HepG2 (cell line): ENCODE data around the gene IRGQ. TPM values are rescaled to one million over a fixed set of nuclear protein-coding genes. Genes with fewer than 3 reads are reported as not detected.

ENCODE experiments used
- BRF2 ChIP-seq: sonication (generic); formaldehyde crosslinking; IDR thresholded peaks from 2 replicates; pipeline ENCODE4 v1.8.1; 2022; ENCODE audit warnings: mild to moderate bottlenecking, missing genetic modification reagents
- ELF1 ChIP-seq: sonication (generic); formaldehyde crosslinking; IDR thresholded peaks from 2 replicates; pipeline ENCODE4 v1.4.0; 2020; ENCODE audit warnings: missing genetic modification reagents
- ETV6 ChIP-seq: sonication (generic); formaldehyde crosslinking; conservative IDR thresholded peaks from 2 replicates; pipeline ENCODE4 v1.4.0; 2020; ENCODE audit warnings: missing genetic modification reagents
- HINFP ChIP-seq: sonication (generic); formaldehyde crosslinking; IDR thresholded peaks from 2 replicates; pipeline ENCODE4 v1.4.0; 2020; ENCODE audit warnings: low read depth, mild to moderate bottlenecking, missing genetic modification reagents
- KLF15 ChIP-seq: sonication (generic); formaldehyde crosslinking; IDR thresholded peaks from 2 replicates; pipeline ENCODE4 v1.8.1; 2023; ENCODE audit warnings: borderline replicate concordance, mild to moderate bottlenecking, inconsistent platforms, missing genetic modification reagents, mixed read lengths
- KMT2A ChIP-seq: sonication (generic); formaldehyde crosslinking; IDR thresholded peaks from 2 replicates; pipeline ENCODE4 v1.4.0; 2020; ENCODE audit warnings: missing genetic modification reagents
- MXD4 ChIP-seq: IDR thresholded peaks from 2 replicates; pipeline ENCODE4 v1.6.1; 2016; ENCODE audit warnings: mild to moderate bottlenecking, missing biosample characterization, missing genetic modification reagents
- PAX8 ChIP-seq: sonication (generic); formaldehyde crosslinking; IDR thresholded peaks from 2 replicates; pipeline ENCODE4 v1.8.0; 2022; ENCODE audit warnings: mild to moderate bottlenecking, missing genetic modification reagents, borderline replicate concordance
- PHB2 ChIP-seq: fragments of 450-650 bp; IDR thresholded peaks from 2 replicates; pipeline ENCODE4 v1.6.1; 2018; ENCODE audit not compliant: partially characterized antibody
- SP2 ChIP-seq: sonication (generic); formaldehyde crosslinking; IDR thresholded peaks from 2 replicates; pipeline ENCODE4 v1.5.1; 2020; ENCODE audit warnings: mild to moderate bottlenecking, missing genetic modification reagents
- TFAP4 ChIP-seq: sonication (generic); IDR thresholded peaks from 2 replicates; pipeline ENCODE4 v1.6.1; 2016; ENCODE audit warnings: low read depth, borderline replicate concordance
- TOPORS ChIP-seq: sonication (generic); formaldehyde crosslinking; IDR thresholded peaks from 2 replicates; pipeline ENCODE4 v1.8.0; 2023; ENCODE audit warnings: mild to moderate bottlenecking, missing genetic modification reagents
- ZC3H13 ChIP-seq: sonication (generic); formaldehyde crosslinking; IDR thresholded peaks from 2 replicates; pipeline ENCODE4 v1.8.1; 2023; ENCODE audit warnings: mild to moderate bottlenecking, missing genetic modification reagents, moderate library complexity
- ZFYVE20 ChIP-seq: sonication (generic); formaldehyde crosslinking; IDR thresholded peaks from 2 replicates; pipeline ENCODE4 v1.8.0; 2023; ENCODE audit warnings: low read depth, mild to moderate bottlenecking, moderate library complexity, missing genetic modification reagents, borderline replicate concordance
- ZMYM4 ChIP-seq: sonication (generic); formaldehyde crosslinking; IDR thresholded peaks from 2 replicates; pipeline ENCODE4 v1.8.1; 2023; ENCODE audit warnings: mild to moderate bottlenecking, missing genetic modification reagents
- ZNF10 ChIP-seq: sonication (generic); formaldehyde crosslinking; IDR thresholded peaks from 2 replicates; pipeline ENCODE4 v1.4.0; 2020; ENCODE audit warnings: mild to moderate bottlenecking, low read depth, missing genetic modification reagents, borderline replicate concordance
- ZNF276 ChIP-seq: sonication (generic); formaldehyde crosslinking; IDR thresholded peaks from 2 replicates; pipeline ENCODE4 v1.4.0; 2020; ENCODE audit warnings: mild to moderate bottlenecking, low read depth, missing genetic modification reagents
- ZNF33B ChIP-seq: sonication (generic); formaldehyde crosslinking; IDR thresholded peaks from 2 replicates; pipeline ENCODE4 v1.5.1; 2020; ENCODE audit warnings: mild to moderate bottlenecking, missing genetic modification reagents
- ZNF691 ChIP-seq: sonication (generic); formaldehyde crosslinking; IDR thresholded peaks from 2 replicates; pipeline ENCODE4 v1.4.0; 2020; ENCODE audit warnings: missing genetic modification reagents, low read depth, mild to moderate bottlenecking, borderline replicate concordance
- ZNF766 ChIP-seq: sonication (generic); formaldehyde crosslinking; IDR thresholded peaks from 2 replicates; pipeline ENCODE4 v1.5.0; 2020; ENCODE audit warnings: missing genetic modification reagents, borderline replicate concordance
- ZSCAN12 ChIP-seq: sonication (generic); formaldehyde crosslinking; IDR thresholded peaks from 2 replicates; pipeline ENCODE4 v1.9.0; 2021; ENCODE audit warnings: mild to moderate bottlenecking, missing genetic modification reagents
- polyA plus RNA-seq, 8 experiments: library from polyadenylated mRNA; depleted of rRNA in 3 of 8; stranded (reverse) in 7 of 8; unstranded in 1 of 8; fragments of >200 nt; fragmentation: Illumina TruSeq in 4 of 8; extraction: Trizol in 4 of 8; gene quantifications; 2 replicates each; pipeline versions ENCODE4 v1.2.1 to v1.2.3, GENCODE V29; 2011 to 2016; ENCODE audit warnings: low read depth in 4 of 8, missing spikeins in 1 of 8, mixed read lengths in 1 of 8; ENCODE audit not compliant: insufficient read depth in 1 of 8
- total RNA-seq, 5 experiments: library from RNA; depleted of rRNA; stranded (reverse); fragments of >200 nt; fragmentation: Illumina TruSeq; extraction: Trizol; gene quantifications; 2 replicates each; pipeline ENCODE4 v1.2.3, GENCODE V29; 2016; ENCODE audit warnings: low read depth in 1 of 5
- TF ChIP-seq, protein P1 (sequence below): IDR thresholded peaks from 2 replicates; pipeline ENCODE4 v1.6.1; 2016

IRGQ gene
- total and polyA plus RNA-seq, 2 of the 13 experiments (the other 11 are each of a cell fraction or from before 2014, with no cell fraction given): 11.6 to 12.4 TPM

DNA sequence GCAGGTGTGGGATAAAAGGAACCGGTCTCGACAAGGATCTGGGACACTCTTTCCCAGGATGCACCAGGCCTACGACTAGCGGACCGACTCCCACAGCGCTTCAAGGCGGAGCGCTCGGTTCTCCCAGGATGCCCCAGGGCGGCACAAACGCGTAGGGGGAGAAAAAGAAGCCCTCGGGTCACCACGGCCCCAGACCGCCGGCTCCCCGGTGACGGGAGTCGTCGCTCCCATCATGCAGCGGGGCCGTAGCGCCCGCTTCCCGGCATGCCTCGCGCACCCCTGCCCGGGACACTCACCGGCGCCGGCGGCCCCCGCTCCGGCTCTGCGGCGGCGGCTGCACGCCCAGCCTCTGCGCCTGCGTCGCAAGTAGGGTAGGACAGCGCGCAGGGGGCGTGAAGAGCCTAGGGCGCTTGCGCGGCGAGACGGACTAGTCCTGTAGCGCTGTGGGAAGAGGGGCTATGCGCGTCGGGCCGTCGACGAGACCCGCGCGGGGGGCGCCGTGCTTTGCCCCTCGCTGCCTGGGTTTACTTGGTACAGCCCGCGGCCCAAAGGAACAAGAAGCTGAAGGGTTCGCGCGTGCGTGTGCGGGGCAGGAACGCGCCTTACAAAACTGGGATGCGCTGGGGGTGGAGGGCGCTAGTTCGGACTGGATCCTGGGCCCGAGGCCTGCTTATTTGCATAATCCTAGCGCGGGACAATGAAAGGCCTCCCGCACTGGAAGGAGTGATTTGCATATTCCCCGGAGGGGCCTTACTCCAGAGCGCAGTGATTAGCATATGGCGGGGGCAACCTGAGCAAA is 23.5 kb upstream of the IRGQ start, which contains the start of gene ZNF428 (continued):
- TF ChIP-seq ZSCAN12 (0 out of 2 replicates have a peak, but pooled peaks have one; percentile 76), ZFYVE20 (CRISPR knock-in tag) (peak; percentile 34; the same call in 1 of the 2 replicates), ETV6 (CRISPR knock-in tag) (peak; percentile 84; the same call in 1 of the 2 replicates), PAX8 (CRISPR knock-in tag) (peak; percentile 80; the same call in 1 of the 2 replicates), ZNF691 (CRISPR knock-in tag) (0 out of 2 replicates have a peak, but pooled peaks have one; percentile 14), MXD4 (CRISPR knock-in tag) (no peak; the same call in 1 of the 2 replicates), ZC3H13 (CRISPR knock-in tag) (peak; percentile 98), ZMYM4 (peak; percentile 10; the same call in 1 of the 2 replicates), PHB2 (no peak), ZNF33B (peak; percentile 3; the same call in 1 of the 2 replicates), ZNF766 (CRISPR knock-in tag) (peak; percentile 96), KMT2A (CRISPR knock-in tag) (no peak), HINFP (CRISPR knock-in tag) (peak; percentile 90; the same call in 1 of the 2 replicates), SP2 (CRISPR knock-in tag) (no peak), ZNF10 (0 out of 2 replicates have a peak, but pooled peaks have one; percentile 85), KLF15 (CRISPR knock-in tag) (peak; percentile 95), BRF2 (CRISPR knock-in tag) (peak; percentile 24; the same call in 1 of the 2 replicates), ZNF276 (CRISPR knock-in tag) (0 out of 2 replicates have a peak, but pooled peaks have one; percentile 60), TFAP4 (no peak; the same call in 1 of the 2 replicates), TOPORS (peak; percentile 78; the same call in 1 of the 2 replicates), ELF1 (CRISPR knock-in tag) (no peak; the same call in 1 of the 2 replicates)
- TF ChIP-seq, protein P1, sequence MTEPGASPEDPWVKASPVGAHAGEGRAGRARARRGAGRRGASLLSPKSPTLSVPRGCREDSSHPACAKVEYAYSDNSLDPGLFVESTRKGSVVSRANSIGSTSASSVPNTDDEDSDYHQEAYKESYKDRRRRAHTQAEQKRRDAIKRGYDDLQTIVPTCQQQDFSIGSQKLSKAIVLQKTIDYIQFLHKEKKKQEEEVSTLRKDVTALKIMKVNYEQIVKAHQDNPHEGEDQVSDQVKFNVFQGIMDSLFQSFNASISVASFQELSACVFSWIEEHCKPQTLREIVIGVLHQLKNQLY: no peak
